Measurements from ENCODE around the gene ZNF423. TPM values are rescaled to one million over a fixed set of nuclear protein-coding genes. Genes with fewer than 3 reads are reported as not detected.

The ZNF423 gene
- total and polyA plus RNA-seq, 2 donors, result 0.52 to 1.6 TPM

GRCh38 chr16:49789616-49790015, 66.3 kb downstream of the ZNF423 start:
- H3K36me3 ChIP-seq (ENCODE audit: control insufficient read depth in 2 of 2, insufficient read depth in 2 of 2, low read length in 1 of 2), result no peaks in the 10 kb centered on the region
- H3K4me1 ChIP-seq (ENCODE audit: control insufficient read depth in 2 of 2, insufficient read depth in 2 of 2, low read length in 2 of 2), result no peaks in the 10 kb centered on the region
- 95% methylated on average over 4 of the region's 4 CpGs for WGBS
- no peaks in the 10 kb centered on the region for H3K27me3 ChIP-seq (ENCODE audit: control insufficient read depth in 2 of 2, insufficient read depth in 1 of 2, low read length in 1 of 2)
- H3K27ac ChIP-seq (ENCODE audit: low read depth in 1 of 2, low read length in 1 of 2), result no peak overlapping the region
- DNase-seq (ENCODE audit: low read depth in 6 of 9, low spot score in 9 of 9), result no peak
- H3K4me3 ChIP-seq (ENCODE audit: low read length in 2 of 2), result no peak overlapping the region
- H3K9me3 ChIP-seq (ENCODE audit: control insufficient read depth in 2 of 2, insufficient read depth in 1 of 2, low read length in 1 of 2), result no peaks in the 10 kb centered on the region

GRCh38 chr16:49788986-49789385, 66.9 kb downstream of the ZNF423 start:
- WGBS, result 94% methylated on average over 7 of the region's 7 CpGs
- H3K27ac ChIP-seq (ENCODE audit: low read depth in 1 of 2, low read length in 1 of 2), result no peak overlapping the region
- no peak for DNase-seq (ENCODE audit: low read depth in 6 of 9, low spot score in 9 of 9)

DNA sequence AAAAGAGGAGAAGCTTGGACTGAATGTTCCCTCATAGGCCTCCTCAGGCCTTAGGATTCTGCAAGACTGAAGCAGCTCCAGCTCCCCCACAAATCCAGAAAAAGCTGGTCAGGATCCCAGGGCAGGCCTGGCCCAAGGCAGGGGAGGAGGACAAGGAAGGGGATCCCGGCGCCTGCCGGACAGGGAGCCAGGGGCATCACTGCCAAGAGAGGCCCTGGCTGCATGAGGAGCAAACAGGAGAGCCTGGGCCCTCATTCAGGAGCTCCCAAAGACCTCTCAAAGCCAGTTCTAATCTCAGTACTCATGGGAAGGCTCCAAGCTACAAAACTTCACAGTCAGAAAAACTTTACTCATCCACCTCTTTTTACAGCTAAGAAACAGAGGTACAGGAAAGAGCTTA, 67.3 kb downstream of the ZNF423 start:
- H3K36me3 ChIP-seq (ENCODE audit: control insufficient read depth in 2 of 2, insufficient read depth in 2 of 2, low read length in 1 of 2), result no peaks in the 10 kb centered on the region
- 97% methylated on average over 3 of the region's 3 CpGs for WGBS
- DNase-seq (ENCODE audit: low read depth in 6 of 9, low spot score in 9 of 9), result no peak
- H3K27me3 ChIP-seq (ENCODE audit: control insufficient read depth in 2 of 2, insufficient read depth in 1 of 2, low read length in 1 of 2), result no peaks in the 10 kb centered on the region
- no peak overlapping the region for H3K4me3 ChIP-seq (ENCODE audit: low read length in 2 of 2)
- no peaks in the 10 kb centered on the region for H3K9me3 ChIP-seq (ENCODE audit: control insufficient read depth in 2 of 2, insufficient read depth in 1 of 2, low read length in 1 of 2)
- H3K27ac ChIP-seq (ENCODE audit: low read depth in 1 of 2, low read length in 1 of 2), result no peak overlapping the region
- no peaks in the 10 kb centered on the region for H3K4me1 ChIP-seq (ENCODE audit: control insufficient read depth in 2 of 2, insufficient read depth in 2 of 2, low read length in 2 of 2)

More at GRCh38 chr16:49788986-49789385, 66.9 kb downstream of the ZNF423 start:
- H3K4me3 ChIP-seq (ENCODE audit: low read length in 2 of 2), result no peak overlapping the region
- no peaks in the 10 kb centered on the region for H3K36me3 ChIP-seq (ENCODE audit: control insufficient read depth in 2 of 2, insufficient read depth in 2 of 2, low read length in 1 of 2)
- no peaks in the 10 kb centered on the region for H3K9me3 ChIP-seq (ENCODE audit: control insufficient read depth in 2 of 2, insufficient read depth in 1 of 2, low read length in 1 of 2)
- H3K27me3 ChIP-seq (ENCODE audit: control insufficient read depth in 2 of 2, insufficient read depth in 1 of 2, low read length in 1 of 2), result no peaks in the 10 kb centered on the region
- no peaks in the 10 kb centered on the region for H3K4me1 ChIP-seq (ENCODE audit: control insufficient read depth in 2 of 2, insufficient read depth in 2 of 2, low read length in 2 of 2)

DNA sequence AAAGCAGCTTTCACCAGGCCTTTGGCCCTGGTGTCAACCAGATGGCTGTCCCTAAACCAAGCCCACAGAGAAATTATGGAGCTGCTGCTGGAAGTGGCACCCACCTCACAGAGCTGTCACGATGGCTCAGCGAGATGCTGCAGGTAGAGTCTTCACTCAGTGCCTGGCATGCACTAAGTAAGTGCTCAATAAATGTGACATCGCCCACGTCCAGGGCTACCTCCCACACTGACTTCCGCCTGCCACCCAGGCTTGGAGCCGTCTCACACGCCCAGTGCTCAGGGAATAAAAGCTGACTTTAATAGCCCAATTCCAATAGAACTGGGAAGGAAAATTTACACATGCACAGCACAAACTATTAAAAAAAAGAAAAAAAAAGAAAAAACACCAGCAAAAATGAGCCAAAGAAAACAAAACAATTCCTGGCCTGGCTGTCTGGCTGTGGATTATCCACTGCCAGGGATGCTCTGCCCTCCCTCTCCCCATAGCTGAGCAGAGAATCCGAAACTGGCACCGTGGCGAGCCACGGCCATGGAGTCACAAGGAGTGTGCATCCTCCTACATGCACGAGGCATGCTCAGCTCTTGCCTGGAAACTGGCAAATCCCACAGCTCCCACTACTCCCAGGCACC, 68.9 kb downstream of the ZNF423 start:
- WGBS, result 95% methylated on average over 12 of the region's 12 CpGs
- Histone ChIP-seq H3K36me3 (ENCODE audit: control insufficient read depth in 2 of 2, insufficient read depth in 2 of 2, low read length in 1 of 2) (no peaks in the 10 kb centered on the region), H3K27ac (ENCODE audit: low read depth in 1 of 2, low read length in 1 of 2) (no peak overlapping the region), H3K27me3 (ENCODE audit: control insufficient read depth in 2 of 2, insufficient read depth in 1 of 2, low read length in 1 of 2) (no peaks in the 10 kb centered on the region), H3K4me3 (ENCODE audit: low read length in 2 of 2) (no peak overlapping the region), H3K4me1 (ENCODE audit: control insufficient read depth in 2 of 2, insufficient read depth in 2 of 2, low read length in 2 of 2) (no peaks in the 10 kb centered on the region), H3K9me3 (ENCODE audit: control insufficient read depth in 2 of 2, insufficient read depth in 1 of 2, low read length in 1 of 2) (no peaks in the 10 kb centered on the region)
- DNase-seq (ENCODE audit: low read depth in 6 of 9, low spot score in 9 of 9), result no peak

- H3K27ac ChIP-seq (ENCODE audit: low read depth in 1 of 2, low read length in 1 of 2), result no peak overlapping the region
- no peaks in the 10 kb centered on the region for H3K4me1 ChIP-seq (ENCODE audit: control insufficient read depth in 2 of 2, insufficient read depth in 2 of 2, low read length in 2 of 2)
- no peaks in the 10 kb centered on the region for H3K9me3 ChIP-seq (ENCODE audit: control insufficient read depth in 2 of 2, insufficient read depth in 1 of 2, low read length in 1 of 2)
- no peaks in the 10 kb centered on the region for H3K36me3 ChIP-seq (ENCODE audit: control insufficient read depth in 2 of 2, insufficient read depth in 2 of 2, low read length in 1 of 2)
- DNase-seq (ENCODE audit: low read depth in 6 of 9, low spot score in 9 of 9), result no peak
- WGBS, result 97% methylated on average over 11 of the region's 11 CpGs
- no peak overlapping the region for H3K4me3 ChIP-seq (ENCODE audit: low read length in 2 of 2)
- no peaks in the 10 kb centered on the region for H3K27me3 ChIP-seq (ENCODE audit: control insufficient read depth in 2 of 2, insufficient read depth in 1 of 2, low read length in 1 of 2)
Observed at GRCh38 chr16:49785970-49786369, 69.9 kb downstream of the ZNF423 start.

DNA sequence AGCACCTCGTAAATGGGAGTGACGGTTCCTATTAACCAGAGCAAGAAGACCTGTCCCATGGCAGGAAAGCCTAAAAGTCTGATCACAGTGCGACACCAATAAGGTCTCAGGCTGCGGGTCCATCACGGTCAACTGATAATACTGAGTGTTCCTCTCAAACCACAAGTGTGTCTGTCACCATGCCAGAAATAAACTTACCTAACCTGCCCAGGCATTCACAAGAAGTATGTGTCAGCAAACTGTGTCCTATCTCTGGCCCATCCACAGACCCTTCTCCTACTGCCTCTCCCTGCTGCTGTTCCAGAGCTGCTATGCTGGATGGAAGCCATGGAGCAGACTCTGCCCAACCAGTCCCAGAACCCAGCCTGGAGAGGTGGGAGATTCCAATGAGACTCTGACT, 73.5 kb downstream of the ZNF423 start:
- no peaks in the 10 kb centered on the region for H3K27me3 ChIP-seq (ENCODE audit: control insufficient read depth in 2 of 2, insufficient read depth in 1 of 2, low read length in 1 of 2)
- no peaks in the 10 kb centered on the region for H3K9me3 ChIP-seq (ENCODE audit: control insufficient read depth in 2 of 2, insufficient read depth in 1 of 2, low read length in 1 of 2)
- 95% methylated on average over 5 of the region's 5 CpGs for WGBS
- H3K4me3 ChIP-seq (ENCODE audit: low read length in 2 of 2), result no peak overlapping the region
- H3K4me1 ChIP-seq (ENCODE audit: control insufficient read depth in 2 of 2, insufficient read depth in 2 of 2, low read length in 2 of 2), result no peaks in the 10 kb centered on the region
- no peaks in the 10 kb centered on the region for H3K36me3 ChIP-seq (ENCODE audit: control insufficient read depth in 2 of 2, insufficient read depth in 2 of 2, low read length in 1 of 2)
- DNase-seq (ENCODE audit: low read depth in 6 of 9, low spot score in 9 of 9), result no peak
- H3K27ac ChIP-seq (ENCODE audit: low read depth in 1 of 2, low read length in 1 of 2), result no peak overlapping the region

DNA sequence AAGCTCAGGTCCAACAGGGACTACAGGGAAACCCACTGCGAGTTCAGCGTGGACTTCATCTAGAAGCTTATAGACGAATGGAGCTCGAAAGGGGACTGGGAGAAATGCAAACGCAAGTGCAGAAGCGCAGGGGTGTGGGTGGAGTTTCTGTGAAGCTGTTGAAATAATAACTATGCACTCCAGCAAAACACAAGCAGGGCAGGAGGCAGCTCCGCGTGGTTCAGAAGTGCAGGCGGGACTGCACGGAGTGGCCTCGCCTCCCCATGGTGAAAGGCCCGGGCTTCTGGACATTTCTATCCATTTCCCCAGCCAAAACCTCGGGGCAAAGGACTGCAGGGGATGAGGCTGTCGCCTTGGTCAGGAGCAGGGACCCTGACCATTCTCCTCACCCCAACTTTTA, 74.5 kb downstream of the ZNF423 start:
- peaks cover 0 to under 1% of the 10 kb centered on the region in 2 donors for H3K4me1 ChIP-seq (ENCODE audit: control insufficient read depth in 2 of 2, insufficient read depth in 2 of 2, low read length in 2 of 2)
- no peaks in the 10 kb centered on the region for H3K36me3 ChIP-seq (ENCODE audit: control insufficient read depth in 2 of 2, insufficient read depth in 2 of 2, low read length in 1 of 2)
- H3K27ac ChIP-seq (ENCODE audit: low read depth in 1 of 2, low read length in 1 of 2), result no peak overlapping the region
- DNase-seq (ENCODE audit: low read depth in 6 of 9, low spot score in 9 of 9), result no peak
- H3K27me3 ChIP-seq (ENCODE audit: control insufficient read depth in 2 of 2, insufficient read depth in 1 of 2, low read length in 1 of 2), result no peaks in the 10 kb centered on the region
- H3K4me3 ChIP-seq (ENCODE audit: low read length in 2 of 2), result no peak overlapping the region
- no peaks in the 10 kb centered on the region for H3K9me3 ChIP-seq (ENCODE audit: control insufficient read depth in 2 of 2, insufficient read depth in 1 of 2, low read length in 1 of 2)
- 96% methylated on average over 14 of the region's 14 CpGs for WGBS

DNA sequence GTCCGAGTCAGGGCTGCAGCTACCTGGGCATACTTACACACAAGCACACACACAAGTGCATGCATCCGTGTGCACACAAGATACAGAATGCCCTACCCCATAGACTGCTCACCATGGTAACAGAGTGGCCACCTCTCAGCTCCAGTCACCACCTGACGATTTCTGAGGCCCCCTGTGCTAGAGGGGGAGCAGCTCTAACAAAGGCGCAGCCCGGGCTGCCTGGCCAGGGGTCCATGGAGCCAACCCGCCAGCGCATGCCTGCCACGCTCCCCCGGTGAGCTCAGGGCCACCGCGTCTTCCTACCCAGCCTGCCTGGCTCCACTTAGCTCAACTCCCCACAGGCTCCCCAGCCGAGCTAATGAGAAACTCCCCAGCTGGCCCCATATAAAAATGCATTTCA, 75.5 kb downstream of the ZNF423 start:
- Histone ChIP-seq H3K27me3 (ENCODE audit: control insufficient read depth in 2 of 2, insufficient read depth in 1 of 2, low read length in 1 of 2) (no peaks in the 10 kb centered on the region), H3K4me3 (ENCODE audit: low read length in 2 of 2) (no peak overlapping the region), H3K36me3 (ENCODE audit: control insufficient read depth in 2 of 2, insufficient read depth in 2 of 2, low read length in 1 of 2) (no peaks in the 10 kb centered on the region), H3K9me3 (ENCODE audit: control insufficient read depth in 2 of 2, insufficient read depth in 1 of 2, low read length in 1 of 2) (no peaks in the 10 kb centered on the region), H3K27ac (ENCODE audit: low read depth in 1 of 2, low read length in 1 of 2) (no peak overlapping the region), H3K4me1 (ENCODE audit: control insufficient read depth in 2 of 2, insufficient read depth in 2 of 2, low read length in 2 of 2) (peaks cover 0 to 3% of the 10 kb centered on the region in 2 donors)
- no peak for DNase-seq (ENCODE audit: low read depth in 6 of 9, low spot score in 9 of 9)
- WGBS, result 82% methylated on average over 12 of the region's 12 CpGs

DNA sequence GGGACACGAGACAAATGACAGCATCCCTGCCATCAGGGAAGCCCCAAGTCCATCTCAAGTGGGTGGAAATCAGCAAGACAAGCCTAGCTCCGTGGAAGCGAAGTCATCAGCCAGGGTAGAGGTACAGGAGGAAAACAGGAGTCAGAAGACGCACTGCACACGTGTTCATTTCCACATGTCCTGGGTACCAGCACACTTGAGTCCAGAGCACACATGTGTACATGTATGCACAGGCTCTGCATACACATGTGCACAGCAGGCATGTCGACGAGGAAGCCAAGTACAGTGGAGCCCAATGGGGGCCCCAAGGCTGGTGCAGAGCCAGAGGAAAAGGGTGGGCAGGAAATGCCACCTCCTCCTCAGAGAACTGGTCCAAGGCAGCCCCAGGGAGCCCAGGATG, 75.9 kb downstream of the ZNF423 start:
- Histone ChIP-seq H3K36me3 (ENCODE audit: control insufficient read depth in 2 of 2, insufficient read depth in 2 of 2, low read length in 1 of 2) (no peaks in the 10 kb centered on the region), H3K9me3 (ENCODE audit: control insufficient read depth in 2 of 2, insufficient read depth in 1 of 2, low read length in 1 of 2) (no peaks in the 10 kb centered on the region), H3K4me3 (ENCODE audit: low read length in 2 of 2) (no peak overlapping the region), H3K27ac (ENCODE audit: low read depth in 1 of 2, low read length in 1 of 2) (no peak overlapping the region), H3K4me1 (ENCODE audit: control insufficient read depth in 2 of 2, insufficient read depth in 2 of 2, low read length in 2 of 2) (peaks cover 0 to 3% of the 10 kb centered on the region in 2 donors), H3K27me3 (ENCODE audit: control insufficient read depth in 2 of 2, insufficient read depth in 1 of 2, low read length in 1 of 2) (no peaks in the 10 kb centered on the region)
- 68% methylated on average over 7 of the region's 7 CpGs for WGBS
- no peak for DNase-seq (ENCODE audit: low read depth in 6 of 9, low spot score in 9 of 9)
